Ecto neural progenitor cell (in vitro differentiated cells): ENCODE data around the gene TEX11.
"Not testable (repeated sequence)": the region's sequence is repeated elsewhere in the genome, so short reads cannot be mapped to it uniquely, and the experiment has no call there.

Experiments used
- DNase-seq: peaks from one replicate; pipeline ENCODE4 v3.0.0-alpha.2; 2018; ENCODE audit warnings: low spot score

The TEX11 gene

DNA sequence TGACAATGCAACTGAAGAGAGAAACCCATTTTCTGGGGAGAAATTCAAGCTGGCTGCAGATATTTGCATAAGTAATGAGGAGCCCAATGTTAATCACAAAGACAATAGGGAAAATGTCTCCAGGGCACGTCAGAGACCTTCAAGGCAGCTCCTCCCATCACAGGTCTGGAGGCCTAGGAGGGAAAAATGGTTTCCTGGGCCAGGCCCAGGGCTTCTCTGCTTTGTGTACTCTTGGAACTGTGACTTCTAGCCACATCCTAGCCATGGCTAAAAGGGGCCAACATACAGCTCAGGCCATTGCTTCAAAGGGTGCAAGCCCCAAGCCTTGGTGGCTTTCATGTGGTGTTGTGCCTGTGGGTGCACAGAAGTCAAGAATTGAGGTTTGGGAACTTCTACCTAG is 321.4 kb downstream of the TEX11 start:
- not testable (repeated sequence) for DNase-seq

- DNase-seq: no peak
Observed at GRCh38 chrX:70577442-70577841, 331.1 kb downstream of the TEX11 start.

GRCh38 chrX:70569922-70570576 is 338.5 kb downstream of the TEX11 start:
- DNase-seq: not testable (repeated sequence)

DNA sequence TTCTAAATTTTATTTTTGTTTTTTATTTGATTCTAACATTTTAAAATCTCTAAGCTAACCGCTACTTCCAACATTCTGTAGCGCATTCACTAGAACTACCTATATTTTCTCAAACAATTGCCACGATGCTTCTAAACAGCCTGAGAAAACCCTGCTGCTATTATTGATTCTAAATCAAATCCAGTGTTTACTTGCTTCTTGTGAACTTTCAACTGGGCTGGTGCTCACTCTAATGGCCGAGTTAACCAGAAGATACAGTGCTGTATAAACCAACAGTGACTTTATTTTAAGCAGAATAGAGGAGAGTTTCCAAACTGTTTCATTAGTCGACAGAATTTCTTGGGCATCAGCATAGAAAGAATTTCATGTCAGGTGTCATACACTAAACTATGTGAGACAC is 353.6 kb downstream of the TEX11 start:
- no peak for DNase-seq

GRCh38 chrX:70554523-70554922 is 354.0 kb downstream of the TEX11 start:
- DNase-seq: no peak

- DNase-seq: no peak
Observed at GRCh38 chrX:70554081-70554480, 354.4 kb downstream of the TEX11 start.

DNA sequence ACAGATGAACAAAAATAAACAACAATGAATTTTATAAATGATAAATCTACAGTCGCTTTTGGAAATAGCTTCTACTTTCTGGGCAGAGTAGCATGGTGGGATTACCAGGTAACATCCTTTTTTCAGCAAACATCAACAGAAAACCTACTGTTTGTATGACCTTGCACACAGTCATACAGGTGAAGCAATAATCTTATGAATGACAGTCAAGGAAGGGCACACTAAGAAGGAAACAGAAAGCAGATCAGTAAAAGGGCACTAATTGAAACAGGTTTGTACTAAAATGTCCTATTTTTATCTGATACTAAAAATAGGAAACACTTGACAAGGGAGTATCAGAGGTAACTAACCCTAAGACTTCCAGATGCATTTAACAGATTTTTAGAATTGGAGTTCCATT is 355.0 kb downstream of the TEX11 start:
- no peak for DNase-seq

GRCh38 chrX:70552130-70552704 is 356.3 kb downstream of the TEX11 start:
- no peak for DNase-seq

GRCh38 chrX:70549429-70549828 is 359.1 kb downstream of the TEX11 start:
- DNase-seq: no peak

- DNase-seq: no peak
Observed at GRCh38 chrX:70535198-70535597, 373.3 kb downstream of the TEX11 start.

- no peak for DNase-seq
Observed at GRCh38 chrX:70527610-70528345, 380.7 kb downstream of the TEX11 start.

DNA sequence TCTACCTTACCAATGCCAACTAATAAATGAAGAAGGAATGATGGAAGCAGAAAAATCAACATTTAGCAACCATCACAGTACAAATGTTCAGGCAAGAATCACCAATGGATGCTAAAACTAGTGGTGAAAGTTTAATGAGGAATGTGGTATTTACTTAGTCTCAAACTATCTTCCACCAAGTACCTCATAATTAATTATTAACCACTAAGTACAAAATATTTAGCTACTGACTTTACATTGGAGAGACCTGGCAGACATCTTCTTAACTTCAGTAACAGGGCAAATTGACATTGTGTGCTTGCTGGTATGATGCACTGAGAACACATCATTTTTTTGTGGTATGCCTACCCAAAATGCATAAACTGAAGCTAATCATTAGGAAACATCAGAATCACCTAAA is 381.5 kb downstream of the TEX11 start:
- DNase-seq: no peak

- DNase-seq: no peak
Observed at GRCh38 chrX:70525733-70526132, 382.8 kb downstream of the TEX11 start.

- not testable (repeated sequence) for DNase-seq
Observed at GRCh38 chrX:70515692-70516091, 392.8 kb downstream of the TEX11 start.

DNA sequence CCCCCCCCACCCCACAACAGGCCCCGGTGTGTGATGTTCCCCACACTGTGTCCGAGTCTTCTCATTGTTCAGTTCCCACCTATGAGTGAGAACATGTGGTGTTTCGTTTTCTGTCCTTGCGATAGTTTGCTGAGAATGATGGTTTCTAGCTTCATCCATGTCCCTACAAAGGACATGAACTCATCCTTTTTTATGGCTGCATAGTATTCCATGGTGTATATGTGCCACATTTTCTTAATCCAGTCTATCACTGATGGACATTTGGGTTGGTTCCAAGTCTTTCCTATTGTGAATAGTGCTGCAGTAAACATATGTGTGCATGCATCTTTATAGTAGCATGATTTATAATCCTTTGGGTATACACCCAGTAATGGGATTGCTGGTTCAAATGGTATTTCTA is 393.2 kb downstream of the TEX11 start:
- not testable (repeated sequence) for DNase-seq

DNA sequence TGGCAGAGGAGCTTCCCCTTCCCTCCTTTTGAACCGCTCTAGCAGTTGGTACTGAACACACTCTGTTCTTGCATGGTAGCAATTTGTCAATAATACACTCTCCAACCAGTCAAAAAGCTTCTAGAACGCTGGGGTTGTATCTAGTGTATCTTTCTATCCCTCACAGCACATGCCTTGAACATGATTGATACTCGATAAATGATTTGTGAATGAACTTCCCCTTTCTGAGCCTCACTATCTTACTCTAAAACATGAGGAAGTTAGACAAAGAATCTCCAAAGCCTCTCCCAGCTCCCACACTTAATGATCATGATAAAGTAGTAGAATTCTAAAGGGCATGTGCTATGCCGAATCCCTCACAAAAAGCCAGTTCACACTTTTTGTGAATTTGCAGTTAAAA is 399.4 kb downstream of the TEX11 start:
- no peak for DNase-seq

GRCh38 chrX:70508296-70508911 is 400.1 kb downstream of the TEX11 start:
- no peak for DNase-seq

- DNase-seq: no peak
Observed at GRCh38 chrX:70505451-70505841, 403.1 kb downstream of the TEX11 start.

GRCh38 chrX:70504772-70505450 is 403.6 kb downstream of the TEX11 start:
- DNase-seq: no peak

DNA sequence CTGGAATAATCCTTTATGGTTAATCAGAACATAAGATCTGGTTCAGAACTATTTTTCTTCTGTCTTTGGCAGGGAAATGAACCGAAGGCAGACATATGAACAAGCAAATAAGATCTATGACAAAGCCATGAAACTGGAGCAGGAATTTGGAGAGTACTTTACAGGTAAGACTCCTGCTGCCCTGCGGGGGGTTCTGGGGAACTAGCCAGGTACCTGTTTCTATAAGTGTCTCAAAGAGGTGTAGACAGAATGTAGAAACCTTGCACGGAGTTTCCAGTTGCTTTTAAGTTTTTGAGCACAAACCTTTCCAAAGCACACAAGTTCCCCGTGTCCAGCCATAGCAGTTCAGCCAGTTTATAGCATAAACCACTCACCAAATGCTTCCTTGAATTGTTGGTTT is 407.7 kb downstream of the TEX11 start:
- no peak for DNase-seq

GRCh38 chrX:70498129-70498528 is 410.4 kb downstream of the TEX11 start:
- DNase-seq: no peak

GRCh38 chrX:70497026-70497425 is 411.5 kb downstream of the TEX11 start:
- no peak for DNase-seq
